Uterus (tissue), 2 donors: ENCODE results near the gene HIVEP2.

ENCODE experiments used
- POLR2A ChIP-seq, 2 donors: fragments of 450-650 bp; IDR thresholded peaks; one replicate each; pipeline ENCODE4 v1.6.1; 2016; ENCODE audit warnings: antibody characterized with exemption in 2 of 2, mild to moderate bottlenecking in 1 of 2, moderate library complexity in 1 of 2
- TF ChIP-seq, protein P1 (sequence below), 4 experiments: fragments of 200-600 bp in 2 of 4; fragments of 450-650 bp in 2 of 4; sonication (generic) in 2 of 4; IDR thresholded peaks; one replicate each; pipeline ENCODE4 v1.5.1; 2016 to 2019; ENCODE audit warnings: antibody characterized with exemption in 4 of 4, mild to moderate bottlenecking in 2 of 4, moderate library complexity in 1 of 4

DNA sequence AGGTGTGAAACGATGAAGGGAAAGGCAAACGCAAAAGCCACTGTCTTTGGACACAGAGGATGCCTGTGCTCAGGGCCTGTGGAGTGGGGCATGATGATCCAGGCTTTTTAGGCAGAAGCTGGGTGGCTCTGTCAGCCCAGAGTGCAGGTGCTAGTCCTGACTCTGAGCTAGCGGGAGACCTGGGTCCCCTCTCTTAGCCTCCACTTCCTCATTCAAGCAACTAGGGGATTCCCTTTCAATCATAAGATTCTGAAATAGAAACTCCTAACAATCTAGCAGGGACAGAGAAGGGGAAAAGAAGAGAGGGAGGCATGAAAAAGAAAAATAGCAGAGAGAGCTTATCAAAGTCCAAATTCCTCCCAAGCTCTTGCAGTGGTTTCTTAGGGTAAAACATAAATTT, 7.6 kb upstream of the HIVEP2 start:
- TF ChIP-seq, protein P1, sequence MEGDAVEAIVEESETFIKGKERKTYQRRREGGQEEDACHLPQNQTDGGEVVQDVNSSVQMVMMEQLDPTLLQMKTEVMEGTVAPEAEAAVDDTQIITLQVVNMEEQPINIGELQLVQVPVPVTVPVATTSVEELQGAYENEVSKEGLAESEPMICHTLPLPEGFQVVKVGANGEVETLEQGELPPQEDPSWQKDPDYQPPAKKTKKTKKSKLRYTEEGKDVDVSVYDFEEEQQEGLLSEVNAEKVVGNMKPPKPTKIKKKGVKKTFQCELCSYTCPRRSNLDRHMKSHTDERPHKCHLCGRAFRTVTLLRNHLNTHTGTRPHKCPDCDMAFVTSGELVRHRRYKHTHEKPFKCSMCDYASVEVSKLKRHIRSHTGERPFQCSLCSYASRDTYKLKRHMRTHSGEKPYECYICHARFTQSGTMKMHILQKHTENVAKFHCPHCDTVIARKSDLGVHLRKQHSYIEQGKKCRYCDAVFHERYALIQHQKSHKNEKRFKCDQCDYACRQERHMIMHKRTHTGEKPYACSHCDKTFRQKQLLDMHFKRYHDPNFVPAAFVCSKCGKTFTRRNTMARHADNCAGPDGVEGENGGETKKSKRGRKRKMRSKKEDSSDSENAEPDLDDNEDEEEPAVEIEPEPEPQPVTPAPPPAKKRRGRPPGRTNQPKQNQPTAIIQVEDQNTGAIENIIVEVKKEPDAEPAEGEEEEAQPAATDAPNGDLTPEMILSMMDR (IDR thresholded peaks at IDR 0.05) = no peak
- no peak for TF ChIP-seq POLR2A (IDR thresholded peaks at IDR 0.05)
